GM21717 (cell line): ENCODE results near the gene SKIL.

ENCODE experiments used
- ATAC-seq: cut with Tn5 transposase; IDR thresholded peaks from one replicate; pipeline ENCODE4 v1.9.1; 2021; ENCODE audit warnings: mild to moderate bottlenecking, moderate library complexity; ENCODE audit not compliant: unreplicated experiment

SKIL gene

DNA sequence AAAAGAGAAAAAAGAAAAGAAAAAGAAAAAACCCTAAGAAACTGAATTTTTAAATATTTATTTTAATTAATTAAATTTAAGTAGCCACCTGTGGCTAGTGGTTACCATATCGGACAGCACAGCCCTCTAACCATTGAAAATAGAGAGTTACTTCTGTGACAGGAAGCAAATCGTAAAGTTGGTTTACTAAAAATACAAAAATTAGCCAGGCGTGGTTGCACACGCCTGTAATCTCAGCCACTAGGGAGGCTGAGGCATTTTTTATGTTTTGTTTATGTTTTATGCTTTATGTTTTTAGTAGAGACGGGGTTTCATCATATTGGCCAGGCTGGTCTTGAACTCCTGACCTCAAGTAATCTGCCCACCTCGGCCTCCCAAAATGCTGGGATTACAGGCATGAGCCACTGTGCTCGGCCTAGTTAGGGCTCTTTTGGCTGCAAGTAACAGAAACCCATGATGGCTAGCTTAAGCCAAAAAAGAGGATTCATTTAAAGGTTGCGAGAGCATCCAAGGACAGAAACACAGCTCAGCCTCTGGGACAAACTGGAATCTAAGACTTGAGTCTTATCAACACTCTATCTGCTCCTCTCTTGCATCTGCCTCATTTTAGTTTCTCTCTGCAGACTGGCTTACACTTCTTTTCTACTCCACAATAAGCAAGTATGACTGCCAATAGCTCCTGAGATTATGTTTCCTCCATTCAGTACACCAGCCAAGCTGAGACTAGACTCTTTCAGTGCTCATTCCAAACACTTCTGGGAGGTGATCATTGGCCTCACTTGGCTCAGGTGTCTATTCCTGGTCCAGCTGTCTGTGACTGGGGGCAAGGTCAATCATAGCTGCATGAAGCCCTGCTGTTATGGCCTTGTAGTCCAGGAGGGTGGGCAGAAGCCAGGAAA, 6.8 kb upstream of the SKIL start:
- no peak for ATAC-seq

DNA sequence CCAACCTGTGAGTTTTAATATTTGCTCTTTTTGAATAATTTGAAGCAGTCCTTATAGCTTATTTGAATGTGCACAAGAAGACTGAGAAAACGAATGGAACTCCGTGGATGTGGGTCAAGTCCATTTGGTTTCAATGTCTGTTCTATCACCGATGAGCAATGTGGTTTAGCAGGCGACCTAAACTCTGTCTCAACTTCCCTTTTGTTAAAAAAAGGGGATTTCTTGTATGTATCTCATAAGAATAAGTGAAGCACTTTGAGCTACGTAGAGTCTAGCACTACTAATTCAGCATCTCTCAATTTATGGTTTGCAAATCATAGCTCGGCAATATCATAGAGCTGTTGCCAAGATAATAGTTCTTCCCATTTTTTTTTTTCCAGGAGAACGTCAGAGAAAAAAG, 4.6 kb upstream of the SKIL start:
- ATAC-seq: no peak

DNA sequence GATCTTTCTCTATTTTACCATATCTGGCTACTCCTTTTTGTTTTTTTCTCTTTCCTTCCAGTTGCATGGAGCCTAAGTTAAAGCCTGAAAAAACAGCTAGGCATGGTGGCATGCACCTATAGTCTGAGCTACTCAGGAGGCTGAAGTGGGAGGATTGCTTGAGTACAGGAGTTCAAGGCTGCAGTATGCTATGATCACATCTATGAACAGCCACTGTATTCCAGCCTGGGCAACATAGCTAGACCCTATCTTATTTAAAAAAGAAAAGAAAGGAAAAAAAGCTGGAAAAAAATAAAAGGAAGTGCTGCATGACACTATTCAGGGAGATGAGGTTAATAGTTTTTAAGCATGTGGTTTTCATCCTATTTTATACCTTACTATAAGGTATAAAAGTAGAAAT, 4.0 kb upstream of the SKIL start:
- no peak for ATAC-seq

- no peak for ATAC-seq
Measured at GRCh38 chr3:170354760-170355159, 2.8 kb upstream of the SKIL start.

DNA sequence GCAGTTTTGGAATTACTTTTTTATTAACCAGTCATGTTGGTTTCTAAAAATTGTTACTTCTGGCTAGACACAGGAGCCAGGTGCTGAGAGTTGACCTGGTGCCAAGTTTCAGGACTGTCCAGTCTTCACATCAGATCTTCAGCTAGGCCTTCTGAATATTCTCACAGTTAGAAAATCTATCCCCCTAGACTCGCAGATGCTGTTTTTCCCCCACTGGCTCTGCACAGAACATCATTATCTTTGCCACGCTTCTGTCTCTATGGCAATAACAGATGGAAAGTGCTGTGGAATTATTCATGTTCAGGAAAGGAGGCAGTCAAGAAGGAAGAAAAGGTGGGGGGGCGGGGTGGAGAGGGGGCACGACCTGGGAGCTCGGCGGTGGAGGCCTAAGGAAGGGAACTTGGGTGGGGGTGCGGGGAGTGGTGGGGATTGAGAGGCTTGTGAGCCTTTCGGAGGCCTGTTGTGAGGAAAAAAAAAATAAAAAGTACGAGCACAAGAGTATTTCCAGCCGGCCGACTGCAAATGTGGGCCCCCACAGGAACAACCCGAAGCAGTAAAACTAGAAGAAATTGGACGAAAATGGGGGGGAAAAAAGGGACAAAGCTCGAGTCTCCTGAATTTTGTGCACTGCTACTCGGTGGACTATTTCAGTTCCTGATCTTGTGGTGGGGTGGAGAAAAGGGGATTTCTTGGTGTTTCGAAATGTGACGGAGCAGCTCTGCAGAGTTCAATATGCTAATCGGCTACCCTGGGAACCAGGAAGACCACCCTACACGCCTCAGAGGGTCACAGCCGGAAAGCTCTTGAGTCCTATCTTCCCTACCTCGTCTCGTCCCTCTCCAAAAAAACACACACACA, 1.5 kb upstream of the SKIL start:
- peak; percentile 36 for ATAC-seq

DNA sequence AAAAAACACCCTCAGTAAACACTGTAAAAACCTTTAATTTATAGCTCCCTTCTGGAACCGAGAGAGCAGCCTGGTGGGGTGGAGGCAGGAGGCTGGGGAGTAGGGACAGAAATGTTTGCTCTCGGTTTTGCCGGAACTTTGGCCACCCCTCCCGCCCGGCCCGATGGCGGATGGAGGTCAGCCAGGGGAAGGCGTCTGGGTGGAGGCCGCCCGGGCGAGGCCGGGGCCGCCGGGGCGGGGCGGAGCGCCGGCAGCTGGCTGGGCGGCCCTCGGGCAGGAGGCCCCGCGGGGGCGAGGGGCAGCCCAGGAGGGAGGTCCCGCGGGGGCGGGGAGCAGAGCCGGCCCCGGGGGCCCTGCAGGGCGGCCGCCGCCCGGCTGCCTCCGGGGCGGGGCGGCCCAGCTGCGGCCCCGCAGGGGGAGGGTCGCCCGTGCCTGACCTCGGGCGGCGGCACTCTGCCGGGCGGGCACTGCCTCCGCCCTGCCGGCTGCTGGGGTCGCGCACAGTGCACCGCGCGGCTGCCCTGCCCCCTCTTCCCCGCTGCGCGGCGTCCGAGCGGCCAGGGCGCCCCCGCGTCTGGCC, 829 bp upstream of the SKIL start:
- ATAC-seq: peak; percentile 49

DNA sequence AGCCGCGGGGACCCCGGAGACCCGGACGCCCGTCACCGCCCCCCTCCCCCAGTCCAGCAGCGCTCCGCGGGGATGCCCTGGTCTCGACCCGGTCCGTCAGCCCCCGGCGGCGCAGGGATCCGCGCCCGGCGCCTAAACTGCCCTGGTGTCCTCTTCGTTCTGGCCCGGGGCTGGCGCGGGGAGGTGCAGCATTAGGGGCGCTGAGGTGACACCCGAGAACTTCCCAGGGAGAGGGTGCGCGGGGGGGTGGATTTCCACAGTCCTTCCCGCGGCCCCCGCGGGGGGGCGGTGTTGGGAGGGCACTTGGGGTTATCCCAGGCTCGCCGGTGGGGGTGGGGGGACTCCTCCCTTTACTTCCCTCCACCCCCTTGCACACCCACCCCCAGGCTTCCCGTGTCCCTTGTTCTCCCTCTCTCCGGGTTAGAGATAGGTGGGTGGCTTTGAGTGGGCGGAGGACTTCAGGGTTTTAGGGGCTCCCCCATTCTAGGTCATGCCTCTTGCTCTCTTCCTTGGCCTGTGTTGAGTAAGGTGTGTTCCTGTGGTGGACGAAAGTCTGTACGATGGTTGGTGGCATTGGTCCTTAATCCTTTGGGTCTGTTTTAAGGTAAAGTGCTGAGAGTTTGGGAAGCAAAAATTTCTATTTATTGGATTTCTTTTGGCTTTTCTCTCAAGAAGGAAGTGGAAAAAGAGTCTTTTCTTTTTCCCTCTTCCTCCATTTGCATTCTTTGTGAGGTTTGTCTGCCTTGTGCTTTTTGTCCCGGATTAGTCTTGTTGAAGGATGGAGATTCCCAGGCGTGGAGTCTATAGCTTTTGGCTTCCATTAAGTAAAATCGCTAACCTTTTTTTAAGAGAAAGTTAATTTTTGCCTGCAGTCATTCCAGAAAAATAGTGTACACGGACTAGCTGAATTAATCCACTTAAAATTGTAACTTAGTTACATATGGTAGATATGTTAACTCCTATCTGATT, 811 bp downstream of the SKIL start:
- ATAC-seq: peak; percentile 18

DNA sequence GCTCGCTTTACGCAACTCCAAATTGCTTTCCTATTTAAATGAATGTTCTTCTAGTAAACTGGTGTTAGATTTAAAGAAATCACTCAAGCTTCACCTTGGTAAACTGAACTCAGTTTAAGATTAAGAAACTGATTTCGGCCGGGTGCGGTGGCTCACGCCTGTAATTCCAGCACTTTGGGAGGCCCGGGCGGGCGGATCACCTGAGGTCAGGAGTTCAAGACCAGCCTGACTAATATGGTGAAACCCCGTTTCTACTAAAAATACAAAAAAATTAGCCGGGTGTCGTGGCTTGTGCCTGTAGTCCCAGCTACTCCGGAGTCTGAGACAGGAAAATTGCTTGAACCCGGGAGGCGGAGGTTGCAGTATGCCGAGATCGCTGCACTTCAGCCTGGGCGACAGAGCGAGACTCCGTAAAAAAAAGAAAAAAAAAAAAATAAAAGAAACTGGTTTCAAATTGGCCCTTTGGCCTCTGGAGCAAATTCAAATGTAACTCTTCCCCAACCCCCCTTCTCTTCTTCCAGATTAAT, 1.7 kb downstream of the SKIL start:
- no peak for ATAC-seq

DNA sequence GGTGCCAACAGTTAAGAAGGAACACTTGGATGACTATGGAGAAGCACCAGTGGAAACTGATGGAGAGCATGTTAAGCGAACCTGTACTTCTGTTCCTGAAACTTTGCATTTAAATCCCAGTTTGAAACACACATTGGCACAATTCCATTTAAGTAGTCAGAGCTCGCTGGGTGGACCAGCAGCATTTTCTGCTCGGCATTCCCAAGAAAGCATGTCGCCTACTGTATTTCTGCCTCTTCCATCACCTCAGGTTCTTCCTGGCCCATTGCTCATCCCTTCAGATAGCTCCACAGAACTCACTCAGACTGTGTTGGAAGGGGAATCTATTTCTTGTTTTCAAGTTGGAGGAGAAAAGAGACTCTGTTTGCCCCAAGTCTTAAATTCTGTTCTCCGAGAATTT, 3.0 kb downstream of the SKIL start:
- ATAC-seq: no peak

- ATAC-seq: no peak
Measured at GRCh38 chr3:170360916-170361315, 3.4 kb downstream of the SKIL start.

DNA sequence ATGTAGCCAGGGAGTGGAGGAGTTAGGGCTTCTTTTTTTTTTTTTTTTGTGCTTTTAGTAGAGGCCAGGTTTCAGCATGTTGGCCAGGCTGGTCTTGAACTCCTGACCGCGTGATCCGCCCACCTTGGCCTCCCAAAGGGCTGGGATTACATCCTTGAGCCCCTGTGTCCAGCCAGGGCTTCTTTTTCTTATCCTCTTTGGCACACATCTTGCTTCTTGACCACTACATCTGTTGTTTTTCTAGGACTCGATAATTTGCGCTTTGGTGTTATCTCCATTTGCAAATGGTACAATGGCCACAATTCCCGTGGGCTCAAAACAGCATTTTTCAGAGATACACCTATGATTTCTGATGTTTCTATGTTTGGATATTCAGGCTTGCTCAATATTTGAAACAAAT, 4.2 kb downstream of the SKIL start:
- no peak for ATAC-seq

GRCh38 chr3:170363471-170363994, 6.0 kb downstream of the SKIL start:
- no peak for ATAC-seq

DNA sequence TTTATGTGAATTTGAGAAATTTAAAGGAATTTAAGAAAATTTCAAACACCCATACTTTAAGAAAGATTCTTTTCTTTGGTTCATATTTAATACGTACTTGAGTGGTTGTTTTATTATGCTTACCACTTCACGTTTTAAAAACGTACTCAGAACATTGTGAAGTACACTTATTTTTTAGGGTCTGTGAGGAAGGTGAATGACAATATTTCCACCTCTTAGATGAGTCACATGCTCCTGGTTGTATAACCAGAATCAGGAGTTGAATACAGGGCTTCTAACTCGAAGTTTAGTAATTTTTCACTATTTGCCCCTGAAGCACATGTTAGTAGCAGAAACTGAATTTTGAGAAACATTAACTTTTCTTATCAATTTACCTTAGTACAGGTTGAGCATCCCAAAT, 7.5 kb downstream of the SKIL start:
- ATAC-seq: no peak

- ATAC-seq: peak; percentile 47
Measured at GRCh38 chr3:170367797-170368196, 10.3 kb downstream of the SKIL start.

DNA sequence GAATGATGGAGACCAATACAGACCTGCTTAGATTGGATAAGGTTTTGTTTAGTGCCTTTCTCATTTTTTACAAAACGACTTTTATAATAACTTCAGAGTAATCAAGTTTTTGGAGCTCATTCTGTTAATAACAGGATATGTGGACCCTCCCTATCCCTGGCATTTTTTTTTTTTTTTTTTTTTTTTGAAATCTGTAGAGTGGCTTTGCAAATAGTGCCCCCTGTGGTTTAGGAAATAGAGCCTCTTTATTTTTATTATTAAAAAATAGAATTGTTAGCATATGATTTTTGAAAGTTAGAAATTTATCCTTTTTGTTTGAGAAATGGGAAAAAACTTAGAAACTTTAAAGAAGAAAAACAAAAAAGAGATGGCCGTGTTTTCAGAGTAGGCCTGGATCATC, 11.4 kb downstream of the SKIL start:
- ATAC-seq: no peak

GRCh38 chr3:170372190-170372879, 14.8 kb downstream of the SKIL start:
- ATAC-seq: no peak

GRCh38 chr3:170383567-170383966, 26.1 kb downstream of the SKIL start:
- no peak for ATAC-seq

DNA sequence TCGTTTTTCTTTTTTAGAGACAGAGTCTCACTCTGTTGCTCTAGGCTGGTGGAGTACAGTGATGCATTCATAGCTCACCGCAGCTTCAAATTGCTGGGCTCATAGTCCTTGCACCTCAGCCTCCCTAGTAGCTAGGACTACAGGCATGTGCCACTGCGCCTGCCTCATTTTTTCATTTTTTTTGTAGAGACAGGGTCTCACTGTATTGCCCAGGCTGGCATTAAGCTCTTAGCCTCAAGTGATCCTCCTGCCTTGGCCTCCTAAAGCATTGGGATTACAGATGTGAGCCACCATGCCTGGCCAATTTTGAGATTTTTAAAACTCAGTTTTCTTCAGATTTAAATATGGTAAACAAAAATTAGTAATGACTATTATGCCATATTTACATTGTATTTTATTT, 29.0 kb downstream of the SKIL start:
- no peak for ATAC-seq

DNA sequence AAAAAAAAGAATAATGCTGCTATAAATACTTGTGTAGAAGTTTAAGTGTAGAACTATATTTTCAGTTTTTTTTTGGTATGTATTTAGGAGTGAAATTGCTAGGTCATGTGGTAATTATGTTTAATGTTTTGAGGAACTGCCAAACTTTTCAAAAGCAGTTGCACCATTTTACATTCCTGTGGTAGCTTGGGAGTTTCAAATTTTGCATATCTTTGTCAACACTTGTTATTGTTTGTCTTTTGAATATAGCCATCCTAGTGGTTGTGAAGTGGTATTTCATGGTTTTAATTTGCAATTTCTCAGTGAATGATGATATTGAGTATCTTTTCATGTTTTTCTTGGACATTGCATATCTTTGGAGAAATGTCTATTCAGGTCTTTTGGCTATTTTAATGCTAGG, 30.4 kb downstream of the SKIL start:
- no peak for ATAC-seq
